Lower leg skin (tissue), 4 donors: ENCODE data around the gene PIP5K1C. TPM values are rescaled to one million over a fixed set of nuclear protein-coding genes. Genes with fewer than 3 reads are reported as not detected.
"Not testable (repeated sequence)": the region's sequence is repeated elsewhere in the genome, so short reads cannot be mapped to it uniquely, and the experiment has no call there.

Experiments used
- DNase-seq, 2 donors: peaks; one replicate each; pipeline ENCODE4 v3.0.0-alpha.2; 2019; ENCODE audit warnings: low spot score in 2 of 2
- H3K4me3 ChIP-seq: fragments of 200-600 bp; sonication (generic); 2 replicates; pipeline ENCODE4 v1.5.1; 2017; ENCODE audit warnings: mild to moderate bottlenecking, low read depth; ENCODE audit not compliant: poor library complexity, severe bottlenecking
- CTCF ChIP-seq, 3 donors: fragments of 450-650 bp; IDR thresholded peaks; one replicate each; pipeline ENCODE4 v1.5.1; 2016; ENCODE audit warnings: antibody characterized with exemption in 3 of 3, mild to moderate bottlenecking in 3 of 3, moderate library complexity in 2 of 3
- POLR2A ChIP-seq, 2 donors: fragments of 450-650 bp; IDR thresholded peaks; one replicate each; pipeline ENCODE4 v1.6.1; 2016 to 2017; ENCODE audit warnings: antibody characterized with exemption in 2 of 2, mild to moderate bottlenecking in 1 of 2, moderate library complexity in 1 of 2
- WGBS, 2 donors: methylation state at CpG; one replicate each; pipeline ENCODE4 v1.1.5; 2018; 5-methylcytosine and 5-hydroxymethylcytosine counted together
- intact Hi-C: fragments of 100-400 bp; cut with DNase I; formaldehyde crosslinking; loops from one replicate; pipeline ENCODE4 v1.15.0; 2023; ENCODE audit warnings: low total_unique reads
- total RNA-seq, 4 donors: library from RNA; depleted of rRNA; stranded (reverse); fragments of >200 nt; gene quantifications; one replicate each; pipeline ENCODE4 v1.1.0, GENCODE V29; 2016

PIP5K1C gene
- total RNA-seq, 4 donors from 2014 or later = 14.1 to 27.3 (median 22.1) TPM

- intact Hi-C loops = no loop called here
- DNase-seq = no peak
- H3K4me3 ChIP-seq = no peak overlapping the region
- 56 to 57% methylated on average over 25 to 28 of the region's 31 CpGs for WGBS, 2 donors
- TF ChIP-seq POLR2A (IDR thresholded peaks at IDR 0.05) = no peak
- no peak for TF ChIP-seq CTCF (IDR thresholded peaks at IDR 0.05)
These were observed 113.4 kb downstream of the PIP5K1C start for GRCh38 chr19:3586707-3587346.

- TF ChIP-seq CTCF (IDR thresholded peaks at IDR 0.05) (no peak), POLR2A (IDR thresholded peaks at IDR 0.05) (no peak)
- intact Hi-C loops = no loop called here
- no peak overlapping the region for H3K4me3 ChIP-seq
- no peak for DNase-seq
- 13 to 28% methylated on average over 13 to 15 of the region's 16 CpGs for WGBS, 2 donors
These were observed 114.1 kb downstream of the PIP5K1C start for GRCh38 chr19:3586127-3586626.

GRCh38 chr19:3585301-3586126, 114.8 kb downstream of the PIP5K1C start, which contains the start of gene GIPC3:
Gene GIPC3 (plus strand): TSS chr19:3585478. CDS start chr19:3585598, 120 bp downstream.
- no peak for TF ChIP-seq CTCF (IDR thresholded peaks at IDR 0.05)
- TF ChIP-seq POLR2A (IDR thresholded peaks at IDR 0.05) = no peak
- WGBS, 2 donors = 1 to 6% methylated on average over 42 to 63 of the region's 84 CpGs
- no peak within 1 kb of the TSS for H3K4me3 ChIP-seq
- no peak for DNase-seq
- intact Hi-C loops = no loop called here

GRCh38 chr19:3584036-3584802, 116.0 kb downstream of the PIP5K1C start:
- 85 to 93% methylated on average over 15 of the region's 15 CpGs for WGBS, 2 donors
- H3K4me3 ChIP-seq, intact Hi-C loops, DNase-seq: not testable (repeated sequence)

GRCh38 chr19:3581792-3582191, 118.5 kb downstream of the PIP5K1C start:
- DNase-seq, intact Hi-C loops, H3K4me3 ChIP-seq: not testable (repeated sequence)
- WGBS, 2 donors = 85 to 100% methylated on average over 4 of the region's 4 CpGs

Other genes starting within 250 kb of the PIP5K1C start
- gene SMIM24, start 219.9 kb downstream of the PIP5K1C start, total RNA-seq = under 1 TPM in 2 of 4 donors, not detected in 2; 0.29 to 0.78 TPM
- gene SMIM44, start 217.0 kb downstream of the PIP5K1C start, total RNA-seq = not detected
- 10 to 100 TPM; 20.4 to 28.4 (median 24.1) TPM for gene DOHH, start 199.8 kb downstream of the PIP5K1C start, total RNA-seq
- 10 to 100 TPM; 50.9 to 63.3 (median 57.2) TPM for gene FZR1, start 194.2 kb downstream of the PIP5K1C start, total RNA-seq
- gene TEKTIP1, start 161.3 kb downstream of the PIP5K1C start, total RNA-seq = under 1 TPM in 1 of 4 donors, not detected in 3; 0.78 TPM
- 10 to 100 TPM; 43.3 to 98.2 (median 56.3) TPM for gene MFSD12, start 142.9 kb downstream of the PIP5K1C start, total RNA-seq
- 100 to 1,000 TPM; 112 to 135 (median 123) TPM for gene HMG20B, start 127.5 kb downstream of the PIP5K1C start, total RNA-seq
- under 1 TPM in 3 of 4 donors, not detected in 1; 0.19 to 0.52 (median 0.25) TPM for gene GIPC3, start 115.0 kb downstream of the PIP5K1C start, total RNA-seq
- gene TBXA2R, start 93.6 kb downstream of the PIP5K1C start, total RNA-seq = 1 to 10 TPM in 2 of 4 donors, under 1 TPM in 2; 0.20 to 4.2 (median 0.90) TPM
- gene CACTIN, start 73.7 kb downstream of the PIP5K1C start, total RNA-seq = 10 to 100 TPM; 21.1 to 46.5 (median 33.6) TPM
- 10 to 100 TPM; 27.3 to 60.9 (median 35.6) TPM for gene TJP3, start 7.9 kb upstream of the PIP5K1C start, total RNA-seq
- 10 to 100 TPM; 21.8 to 34.6 (median 31.8) TPM for gene APBA3, start 61.2 kb upstream of the PIP5K1C start, total RNA-seq
- gene MRPL54, start 62.2 kb upstream of the PIP5K1C start, total RNA-seq = 10 to 100 TPM; 45.0 to 72.8 (median 53.9) TPM
- not detected for gene RAX2, start 71.8 kb upstream of the PIP5K1C start, total RNA-seq
- gene MATK, start 85.9 kb upstream of the PIP5K1C start, total RNA-seq = 1 to 10 TPM; 2.1 to 5.8 (median 3.3) TPM
- under 1 TPM in 1 of 4 donors, not detected in 3; 0.13 TPM for gene ZFR2, start 168.6 kb upstream of the PIP5K1C start, total RNA-seq
- not detected for gene ATCAY, start 180.2 kb upstream of the PIP5K1C start, total RNA-seq
- gene NMRK2, start 232.6 kb upstream of the PIP5K1C start, total RNA-seq = not detected